ENCODE results near the gene GPER1.

The GPER1 gene

GRCh38 chr7:1054438-1054837 is 33.5 kb upstream of the GPER1 start:
- DNase-seq = peak in 1 of 2 donors; percentile 62

DNA sequence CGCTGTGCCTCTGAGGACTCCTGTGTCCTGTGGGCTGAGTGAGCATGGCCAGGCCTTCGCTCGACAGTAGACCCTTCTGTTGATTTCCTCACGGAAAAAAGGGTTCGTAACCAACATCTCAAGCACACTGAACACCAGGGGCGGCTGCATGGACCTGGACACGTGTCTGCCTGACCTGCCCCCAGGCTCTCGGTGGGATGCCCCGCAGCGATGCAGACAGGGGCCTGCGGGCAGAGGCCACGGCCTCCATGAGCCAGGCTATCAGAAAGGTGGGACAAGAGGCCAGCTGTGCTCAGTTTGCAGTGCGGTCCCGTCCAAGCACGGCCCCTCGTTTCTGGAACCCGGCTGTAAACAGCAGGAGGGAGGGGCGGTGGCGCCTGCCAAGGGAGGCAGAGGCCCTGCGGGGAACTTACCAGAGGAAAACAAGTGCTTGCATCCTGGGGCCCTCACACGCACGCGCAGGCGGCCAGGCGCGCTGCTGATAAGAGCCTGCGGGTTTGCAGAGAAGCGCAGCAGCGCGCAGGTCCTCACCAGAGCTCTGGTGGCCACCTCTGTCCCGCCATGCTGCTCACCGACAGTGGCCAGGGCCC is 33.0 kb upstream of the GPER1 start:
- DNase-seq = peak in 1 of 2 donors; percentile 72

GRCh38 chr7:1055491-1055955 is 32.4 kb upstream of the GPER1 start:
- DNase-seq = no peak

DNA sequence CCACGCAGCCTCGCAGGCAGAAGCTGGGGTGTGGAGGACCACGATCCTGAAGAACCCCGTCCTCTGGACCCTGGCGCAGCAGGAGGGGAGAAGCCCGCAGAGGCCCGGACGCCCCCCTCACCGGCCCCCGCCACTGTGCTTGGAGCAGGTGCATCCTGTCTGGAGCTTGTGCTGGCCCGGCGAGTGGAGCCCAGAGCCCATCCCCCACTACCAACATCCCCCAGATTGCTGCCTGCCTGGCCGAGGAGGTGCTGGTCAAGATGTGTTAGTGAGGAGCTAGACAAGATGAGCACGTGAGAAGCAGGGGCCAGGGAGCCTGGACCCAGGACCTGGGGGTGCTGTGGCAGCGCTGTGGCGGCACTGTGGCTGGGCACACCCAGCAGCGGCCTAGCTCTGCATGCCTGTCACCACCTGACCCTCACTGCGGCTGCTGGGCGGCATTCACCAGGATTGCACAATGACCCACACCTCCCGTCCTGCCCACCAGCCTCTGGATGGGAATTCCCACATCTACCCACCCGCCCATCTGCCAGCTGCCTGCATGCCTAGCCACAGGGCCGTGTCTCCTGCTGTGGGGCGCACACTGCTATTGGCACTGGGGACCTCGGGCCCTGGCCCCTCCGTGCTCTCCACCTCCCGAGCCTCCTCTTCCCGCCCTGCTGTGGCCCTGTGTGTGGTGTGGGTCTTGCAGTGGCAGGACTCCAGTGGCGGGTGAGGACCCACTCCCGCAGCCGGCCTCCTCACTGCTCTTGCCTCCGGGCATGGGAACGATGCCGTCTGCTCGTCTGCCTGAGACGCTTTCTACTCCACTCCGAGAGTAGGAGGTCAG is 31.7 kb upstream of the GPER1 start:
- DNase-seq = no peak

DNA sequence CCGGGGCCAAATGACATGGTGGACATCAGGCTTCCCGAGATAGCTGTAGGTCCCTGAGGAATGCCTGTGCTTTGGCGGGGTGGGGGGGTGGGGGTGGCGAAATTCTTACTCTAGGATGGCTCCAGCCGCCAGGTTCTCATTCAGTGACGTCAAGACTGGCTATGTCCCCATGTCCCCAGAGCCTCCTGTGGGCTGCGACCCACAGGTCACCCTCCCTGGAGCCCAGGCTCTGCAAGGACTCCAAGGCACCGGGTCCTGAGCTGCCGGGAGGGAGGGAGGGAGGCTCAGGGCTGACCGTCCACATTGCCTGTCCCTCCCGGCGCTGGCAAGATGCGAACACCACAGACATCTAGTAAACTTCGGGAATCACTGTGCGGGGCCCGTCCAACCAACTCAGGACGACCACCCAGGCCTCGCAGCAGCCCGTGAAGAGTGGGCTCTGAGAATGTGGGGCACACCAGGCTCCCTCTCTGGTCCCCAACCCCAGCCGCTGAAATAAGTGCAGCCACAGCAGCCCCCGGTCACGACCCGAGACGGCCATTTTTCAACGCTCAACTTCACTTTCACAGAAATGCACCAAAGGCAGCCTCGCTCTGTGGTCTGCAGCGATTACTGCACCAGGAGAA is 31.0 kb upstream of the GPER1 start:
- no peak for DNase-seq

GRCh38 chr7:1057416-1058291 is 30.3 kb upstream of the GPER1 start:
- no peak for DNase-seq

DNA sequence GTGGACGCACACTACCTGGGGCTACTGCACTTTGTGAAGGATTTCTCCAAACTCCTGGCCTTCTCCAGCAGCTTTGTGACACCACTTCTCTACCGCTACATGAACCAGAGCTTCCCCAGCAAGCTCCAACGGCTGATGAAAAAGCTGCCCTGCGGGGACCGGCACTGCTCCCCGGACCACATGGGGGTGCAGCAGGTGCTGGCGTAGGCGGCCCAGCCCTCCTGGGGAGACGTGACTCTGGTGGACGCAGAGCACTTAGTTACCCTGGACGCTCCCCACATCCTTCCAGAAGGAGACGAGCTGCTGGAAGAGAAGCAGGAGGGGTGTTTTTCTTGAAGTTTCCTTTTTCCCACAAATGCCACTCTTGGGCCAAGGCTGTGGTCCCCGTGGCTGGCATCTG is 29.6 kb upstream of the GPER1 start:
- DNase-seq = no peak

DNA sequence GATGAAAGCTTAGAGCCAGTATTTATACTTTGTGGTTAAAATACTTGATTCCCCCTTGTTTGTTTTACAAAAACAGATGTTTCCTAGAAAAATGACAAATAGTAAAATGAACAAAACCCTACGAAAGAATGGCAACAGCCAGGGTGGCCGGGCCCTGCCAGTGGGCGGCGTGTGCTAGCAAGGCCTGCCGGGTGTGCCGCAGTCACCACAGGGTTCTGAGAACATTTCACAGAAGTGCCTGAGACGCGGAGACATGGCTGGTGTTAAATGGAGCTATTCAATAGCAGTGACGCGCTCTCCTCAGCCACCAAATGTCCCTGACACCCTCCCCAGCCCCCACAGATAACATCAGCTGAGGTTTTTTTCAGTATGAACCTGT is 29.1 kb upstream of the GPER1 start:
- no peak for DNase-seq

DNA sequence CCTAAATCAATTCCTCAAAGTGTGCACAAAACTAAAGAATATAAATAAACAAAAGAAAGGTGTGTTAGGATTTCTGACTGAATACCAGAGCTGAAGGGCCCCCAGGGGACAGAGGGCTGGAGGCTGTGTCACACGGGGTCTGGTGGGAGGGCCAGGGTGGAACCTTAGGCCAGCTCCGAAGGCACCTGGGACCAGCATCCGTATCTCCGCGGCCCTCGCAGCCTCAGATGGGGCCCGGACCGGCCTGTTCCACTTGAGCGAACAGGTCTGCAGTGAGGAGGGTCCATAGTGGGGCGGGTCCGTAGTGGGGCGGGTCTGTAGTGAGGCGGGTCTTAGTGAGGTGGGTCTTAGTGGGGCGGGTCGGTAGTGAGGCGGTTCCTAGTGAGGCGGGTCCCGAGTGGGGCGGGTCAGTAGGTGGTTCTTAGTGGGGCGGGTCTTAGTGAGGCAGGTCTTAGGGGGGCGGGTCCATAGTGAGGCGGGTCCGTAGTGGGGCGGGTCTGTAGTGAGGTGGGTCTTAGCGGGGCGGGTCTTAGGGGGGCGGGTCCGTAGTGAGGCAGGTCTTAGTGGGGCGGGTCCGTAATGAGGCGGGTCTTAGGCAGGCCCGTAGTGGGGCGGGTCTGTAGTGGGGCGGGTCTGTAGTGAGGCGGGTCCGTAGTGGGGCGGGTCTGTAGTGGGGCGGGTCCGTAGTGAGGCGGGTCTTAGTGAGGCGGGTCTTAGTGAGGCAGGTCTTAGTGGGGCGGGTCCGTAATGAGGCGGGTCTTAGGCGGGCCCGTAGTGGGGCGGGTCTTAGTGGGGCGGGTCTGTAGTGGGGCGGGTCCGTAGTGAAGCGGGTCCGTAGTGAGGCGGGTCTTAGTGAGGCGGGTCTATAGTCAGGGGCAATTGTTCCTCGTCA is 28.5 kb upstream of the GPER1 start:
- no peak for DNase-seq

- DNase-seq = no peak
Measured at GRCh38 chr7:1060315-1061072, 27.4 kb upstream of the GPER1 start.

- DNase-seq = no peak
Measured at GRCh38 chr7:1061180-1061579, 26.7 kb upstream of the GPER1 start.

GRCh38 chr7:1062296-1063294 is 25.3 kb upstream of the GPER1 start:
- no peak for DNase-seq

DNA sequence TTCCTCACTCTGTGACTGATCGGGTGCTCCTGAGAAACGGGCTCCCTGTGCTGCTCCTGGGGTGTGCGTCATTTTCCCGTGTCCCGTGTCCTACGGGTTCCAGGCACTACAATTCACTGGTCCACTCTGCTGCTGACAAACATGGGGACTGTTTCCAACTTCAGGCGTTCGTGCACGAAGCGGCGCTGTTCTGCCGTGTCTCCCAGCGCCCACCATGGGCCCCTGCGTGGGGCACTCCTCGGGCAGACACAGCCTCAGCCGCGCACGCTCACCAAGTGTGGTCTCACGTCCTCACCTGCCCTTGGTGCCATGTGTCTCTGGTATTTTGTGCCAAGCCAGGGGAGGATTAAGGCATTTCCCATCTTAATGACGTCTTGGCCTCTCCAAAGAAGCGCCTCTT is 24.6 kb upstream of the GPER1 start:
- no peak for DNase-seq

DNA sequence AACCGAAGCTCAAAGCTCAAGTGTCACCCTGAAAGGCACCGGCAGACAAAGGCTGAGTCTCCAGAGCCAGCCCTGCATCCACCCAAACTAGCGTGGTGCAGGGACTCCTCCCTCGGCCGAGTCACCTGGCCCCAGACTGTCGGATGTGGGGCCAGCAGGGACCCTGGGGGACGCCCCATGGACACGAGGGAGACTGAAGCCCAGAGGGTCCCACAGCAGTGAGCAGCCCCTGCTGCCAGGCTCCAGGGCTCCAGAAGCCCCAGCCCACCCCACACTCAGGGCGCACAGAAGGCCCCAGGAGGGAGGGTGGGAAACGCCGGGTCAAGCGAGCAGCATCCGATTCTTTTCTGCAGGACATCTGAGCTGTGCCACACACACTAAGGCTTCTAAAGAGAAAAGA is 23.3 kb upstream of the GPER1 start:
- DNase-seq = no peak

DNA sequence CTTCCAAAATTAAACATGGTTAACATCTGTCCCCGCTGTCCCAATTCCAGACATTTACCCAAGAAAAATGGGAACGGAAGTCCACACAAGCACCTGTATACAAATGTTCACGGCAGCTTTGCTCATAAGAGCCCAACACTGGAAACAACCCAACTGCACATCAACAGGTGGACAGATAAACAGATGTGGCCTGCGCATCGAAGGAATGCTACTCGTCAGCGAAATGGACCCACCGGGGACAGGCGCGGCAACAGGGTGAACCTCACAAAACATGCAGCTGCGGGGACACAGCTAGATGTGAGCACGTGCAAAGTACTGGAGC is 22.7 kb upstream of the GPER1 start:
- DNase-seq = no peak

DNA sequence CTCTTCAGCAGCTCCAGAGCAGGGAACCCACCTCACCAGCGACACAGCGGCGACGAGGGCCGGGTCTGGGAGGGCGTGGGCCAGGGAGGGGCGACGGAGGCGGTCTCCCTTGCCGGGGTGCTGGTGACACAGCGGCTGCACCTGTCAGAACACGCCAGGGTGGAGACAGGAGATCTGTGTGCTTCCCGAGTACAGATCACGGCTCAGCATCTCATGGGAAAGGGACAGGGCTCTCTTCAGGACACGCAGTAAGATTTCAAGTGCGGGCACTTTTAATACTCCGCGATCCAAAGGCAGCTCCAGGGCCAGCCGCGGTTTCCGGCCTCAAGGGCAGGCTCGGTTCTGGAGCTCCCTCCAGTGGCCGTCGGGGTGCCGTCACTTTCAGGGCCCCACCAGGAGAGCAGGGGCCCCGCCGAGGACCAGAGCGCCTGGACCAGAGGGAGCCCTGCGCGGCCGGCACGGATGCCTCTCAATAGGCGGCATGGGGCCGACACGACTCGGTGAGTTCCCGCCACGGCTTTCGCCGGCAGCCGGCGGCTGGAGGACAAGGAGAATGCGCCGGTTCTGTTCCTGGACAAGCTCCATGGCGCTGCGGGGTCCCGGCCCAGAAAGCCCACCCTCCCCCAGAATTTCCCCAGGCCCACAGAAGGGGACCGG is 22.2 kb upstream of the GPER1 start:
- DNase-seq = peak; percentile 47 to 72

- no peak for DNase-seq
Measured at GRCh38 chr7:1066242-1066588, 21.7 kb upstream of the GPER1 start.

- DNase-seq = no peak
Measured at GRCh38 chr7:1068013-1068412, 19.9 kb upstream of the GPER1 start.

GRCh38 chr7:1068619-1069018 is 19.3 kb upstream of the GPER1 start:
- DNase-seq = no peak
